DMS53 (cell line): ENCODE measurements around the gene KCNMA1.
"Not testable (repeated sequence)": the region's sequence is repeated elsewhere in the genome, so short reads cannot be mapped to it uniquely, and the experiment has no call there.

Experiments
- DNase-seq: peaks from one replicate; lab custom pipeline; 2025; lab: John Stamatoyannopoulos, UW

Gene KCNMA1

DNA sequence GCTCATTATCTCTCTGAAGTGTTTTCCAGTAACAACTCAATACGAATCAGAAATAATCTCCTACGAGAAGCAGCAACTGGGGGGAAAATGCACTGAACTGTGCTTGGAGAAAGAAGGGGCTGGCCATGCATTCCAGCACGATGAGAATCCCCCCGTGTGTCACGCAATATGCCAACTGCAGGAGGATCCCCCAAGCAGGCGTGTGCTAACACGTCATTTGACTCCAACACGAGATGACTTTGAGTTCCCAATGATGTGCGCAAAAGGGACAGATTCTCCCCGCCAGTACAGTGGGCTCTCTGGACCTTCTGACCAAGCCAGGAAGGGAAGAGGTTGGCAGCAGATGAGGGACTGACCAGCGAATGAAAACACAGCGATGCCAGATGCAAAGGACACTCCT lies 105.5 kb downstream of the KCNMA1 start:
- DNase-seq: no peak

GRCh38 chr10:77531441-77532001 lies 106.1 kb downstream of the KCNMA1 start:
- DNase-seq: peak; percentile 93

DNA sequence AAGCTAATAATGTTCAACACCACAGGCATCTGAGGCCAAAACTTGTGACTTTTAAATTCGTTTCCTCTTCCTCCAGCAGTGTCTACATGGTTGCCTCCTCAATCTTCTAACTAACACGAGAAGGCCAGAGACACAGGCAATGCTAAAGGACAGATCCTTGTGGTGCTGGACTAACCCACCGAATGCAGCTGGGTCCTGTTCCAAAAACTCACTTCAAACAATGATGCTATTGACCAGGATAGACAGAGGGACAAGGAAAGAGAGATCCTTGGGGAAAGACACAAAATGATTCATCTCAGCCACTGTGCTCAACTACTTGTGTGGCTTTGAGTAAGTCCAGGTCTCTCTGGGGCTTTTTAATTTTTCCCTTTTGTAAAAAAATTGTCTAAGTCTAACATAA lies 107.6 kb downstream of the KCNMA1 start:
- DNase-seq: no peak

DNA sequence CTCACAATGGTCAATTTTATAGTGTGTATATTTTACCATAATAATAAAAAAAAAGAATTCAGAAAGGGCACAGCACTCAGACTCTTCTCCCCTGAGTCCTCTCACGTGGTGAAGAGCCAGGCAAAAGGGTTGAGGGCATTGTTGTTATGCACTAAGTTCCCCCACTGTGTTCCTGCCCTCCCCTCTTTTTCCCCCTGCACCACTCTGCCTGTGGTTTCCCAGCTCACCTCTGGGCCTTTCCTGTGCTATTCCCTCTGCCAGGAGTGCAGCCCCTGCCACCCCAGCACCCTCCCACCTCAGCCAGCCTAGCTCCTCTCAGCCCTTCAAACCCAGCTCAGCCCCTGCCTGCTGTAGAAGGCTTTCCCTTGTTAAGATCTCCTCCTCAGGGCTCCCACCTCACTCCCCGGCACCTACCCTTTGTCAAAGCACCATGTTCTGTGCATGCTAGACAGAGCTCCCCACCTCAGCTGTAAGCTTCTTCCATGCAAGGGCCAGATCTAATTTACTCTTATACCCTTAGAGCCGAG lies 108.5 kb downstream of the KCNMA1 start:
- no peak for DNase-seq

GRCh38 chr10:77527839-77528238 lies 109.8 kb downstream of the KCNMA1 start:
- no peak for DNase-seq

- no peak for DNase-seq
These were observed 110.6 kb downstream of the KCNMA1 start for GRCh38 chr10:77526868-77527617.

DNA sequence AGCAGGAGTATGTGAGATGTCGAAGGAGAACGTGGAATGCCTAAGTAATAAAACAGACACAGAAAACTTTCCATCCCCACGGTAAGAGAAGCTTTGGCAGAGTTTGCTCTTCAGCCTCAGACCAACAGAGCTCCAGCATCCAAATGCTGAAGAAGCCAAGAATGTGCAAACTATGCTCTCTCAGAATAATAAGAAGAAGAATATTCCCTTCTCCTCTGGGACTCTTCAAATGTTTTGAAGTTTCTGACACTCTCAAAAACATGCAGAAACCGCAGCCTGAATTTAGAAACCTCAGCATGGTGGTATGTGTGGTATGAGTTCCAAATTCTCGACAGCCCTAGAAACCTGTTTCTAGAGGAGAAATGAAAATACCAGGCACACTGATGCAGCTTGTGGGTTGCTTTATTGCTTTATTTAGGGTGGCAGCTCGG lies 113.3 kb downstream of the KCNMA1 start:
- no peak for DNase-seq

- no peak for DNase-seq
These were observed 115.3 kb downstream of the KCNMA1 start for GRCh38 chr10:77522268-77522809.

GRCh38 chr10:77520995-77521394 lies 116.6 kb downstream of the KCNMA1 start:
- DNase-seq: no peak

DNA sequence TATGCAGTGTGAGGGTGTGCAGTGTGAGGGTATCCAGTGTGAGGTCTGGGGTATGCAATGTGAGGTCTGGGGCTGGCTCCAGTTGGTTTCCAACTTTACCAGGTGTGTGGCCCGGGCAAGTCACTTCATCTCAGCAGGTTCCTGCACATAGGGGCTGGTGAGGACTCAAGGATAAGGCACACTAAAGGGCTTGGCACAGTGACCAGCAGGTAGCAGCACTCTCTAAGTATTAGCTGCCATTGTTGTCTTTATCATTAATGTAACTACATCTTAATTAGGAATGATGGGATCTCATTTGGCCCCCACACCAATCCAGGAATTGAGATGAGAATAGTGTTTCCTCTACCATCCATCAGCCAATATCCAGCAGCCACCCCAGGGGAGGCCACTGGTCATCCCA lies 117.3 kb downstream of the KCNMA1 start:
- DNase-seq: no peak

GRCh38 chr10:77519791-77520190 lies 117.8 kb downstream of the KCNMA1 start:
- DNase-seq: not testable (repeated sequence)

GRCh38 chr10:77518910-77519274 lies 118.7 kb downstream of the KCNMA1 start:
- DNase-seq: no peak

DNA sequence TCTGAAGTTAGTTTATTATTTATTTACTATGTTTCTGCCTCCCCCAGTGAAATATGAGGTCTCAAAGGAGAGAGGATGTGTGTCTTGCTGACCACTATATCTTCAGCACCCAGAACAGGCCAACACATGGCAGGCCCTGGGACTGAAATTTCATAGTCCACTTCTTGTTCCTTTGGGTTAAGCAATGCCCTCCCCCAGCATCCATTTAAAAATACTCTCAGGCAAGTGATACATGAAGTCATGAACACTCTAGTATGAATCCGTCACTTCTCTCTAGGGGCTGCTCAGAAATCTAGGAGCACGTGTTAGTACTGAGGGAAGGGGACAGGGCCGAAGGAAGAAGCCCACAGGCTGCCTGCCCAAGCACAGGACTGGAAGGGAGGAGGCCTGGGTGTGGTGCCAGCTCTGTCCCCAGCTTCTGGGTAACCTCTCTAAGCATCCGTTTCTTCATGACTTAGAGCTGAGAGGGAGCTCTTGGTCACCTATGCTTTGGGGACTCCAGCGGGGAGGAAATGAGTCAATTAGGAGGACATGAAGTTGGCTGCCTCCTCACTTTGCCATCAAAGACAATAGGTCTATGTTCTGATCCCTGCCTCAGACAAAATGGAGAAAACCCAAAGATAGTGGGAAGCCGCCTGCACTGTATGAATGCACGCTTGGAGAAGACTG lies 119.2 kb downstream of the KCNMA1 start:
- DNase-seq: no peak

GRCh38 chr10:77516575-77516974 lies 121.0 kb downstream of the KCNMA1 start:
- DNase-seq: peak; percentile 96

DNA sequence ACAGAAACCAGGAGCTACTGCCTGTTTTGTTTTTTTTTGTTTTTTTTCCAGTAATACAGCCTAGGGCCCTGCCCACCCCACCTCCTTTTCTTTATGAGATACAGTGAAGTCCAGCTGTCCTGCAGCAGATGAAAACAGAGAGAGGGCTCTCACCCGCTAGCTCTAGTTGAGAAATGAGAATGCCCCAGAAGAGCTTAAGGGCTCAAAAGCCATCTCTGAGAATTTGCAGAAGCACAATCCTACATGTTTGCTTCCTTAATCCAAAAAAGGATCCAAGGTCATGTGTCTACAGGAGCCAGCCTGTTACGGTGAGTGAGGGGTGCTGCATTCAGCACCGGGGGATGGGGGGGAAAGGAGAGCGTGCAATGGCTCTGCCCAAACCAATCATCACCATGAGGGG lies 122.7 kb downstream of the KCNMA1 start:
- DNase-seq: peak; percentile 56

- DNase-seq: peak; percentile 93
These were observed 123.8 kb downstream of the KCNMA1 start for GRCh38 chr10:77513781-77514331.

DNA sequence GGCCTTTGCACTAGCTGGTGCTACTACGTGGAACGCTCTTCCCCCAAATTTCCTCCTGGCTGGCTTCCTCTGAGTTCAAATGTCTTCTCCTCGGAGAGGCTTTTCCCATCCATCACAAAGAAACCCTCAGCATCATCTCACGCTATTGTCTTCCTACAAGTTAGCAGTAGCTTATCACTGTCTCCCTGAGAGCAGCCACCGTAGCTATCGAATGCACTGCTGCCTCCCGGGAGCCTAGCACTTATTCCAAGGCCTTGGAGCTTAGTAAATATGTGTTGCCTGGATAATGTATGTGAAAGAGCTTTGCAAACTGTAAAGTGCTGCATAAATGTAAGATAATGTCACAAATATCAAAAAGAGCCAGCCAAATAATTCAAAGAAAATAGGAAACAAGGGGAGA lies 124.4 kb downstream of the KCNMA1 start:
- peak; percentile 50 for DNase-seq

GRCh38 chr10:77512219-77512578 lies 125.4 kb downstream of the KCNMA1 start:
- no peak for DNase-seq

DNA sequence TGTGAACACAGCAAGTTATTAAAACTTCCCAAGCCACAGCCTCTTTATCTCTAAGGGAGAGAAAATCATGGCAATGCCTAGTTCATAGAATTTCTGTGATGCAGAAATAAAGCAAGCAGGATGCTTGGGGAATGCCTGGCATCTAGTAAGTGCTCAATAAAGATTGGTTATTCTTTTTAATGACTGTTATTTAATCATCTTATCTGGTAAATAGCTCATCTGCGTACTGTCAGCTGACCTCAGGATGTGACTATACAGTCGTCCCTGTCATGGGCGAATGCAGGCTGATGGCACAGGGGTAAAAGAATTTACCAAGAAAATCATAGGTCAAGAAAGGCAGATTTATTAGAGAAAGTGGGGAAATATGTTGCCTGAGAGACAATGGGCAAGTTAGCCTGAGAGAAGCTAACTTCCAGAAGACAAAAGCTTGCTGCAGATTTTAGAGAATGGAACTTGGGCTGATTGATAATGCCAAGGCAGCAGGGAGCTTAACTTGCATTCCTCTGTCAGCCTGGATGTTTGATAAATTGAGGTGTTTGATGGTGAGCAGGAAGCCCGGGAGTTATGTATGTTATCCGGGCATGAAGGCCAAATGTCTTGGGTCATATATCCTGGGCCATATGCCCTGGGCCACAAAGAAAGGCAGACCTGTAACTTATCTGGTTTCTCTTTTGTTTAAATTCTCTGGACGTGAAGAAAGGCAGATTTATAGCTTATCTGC lies 126.0 kb downstream of the KCNMA1 start:
- DNase-seq: no peak

- DNase-seq: peak; percentile 35
These were observed 126.9 kb downstream of the KCNMA1 start for GRCh38 chr10:77510695-77511094.

GRCh38 chr10:77510294-77510693 lies 127.3 kb downstream of the KCNMA1 start:
- no peak for DNase-seq

GRCh38 chr10:77509391-77509790 lies 128.2 kb downstream of the KCNMA1 start:
- DNase-seq: no peak
